ENCODE results near the gene UTRN.

Gene UTRN

GRCh38 chr6:144314003-144314485 lies 28.9 kb downstream of the UTRN start:
- peak; percentile 64 for DNase-seq

- DNase-seq = no peak
Observed at GRCh38 chr6:144314562-144314961, 29.4 kb downstream of the UTRN start.

DNA sequence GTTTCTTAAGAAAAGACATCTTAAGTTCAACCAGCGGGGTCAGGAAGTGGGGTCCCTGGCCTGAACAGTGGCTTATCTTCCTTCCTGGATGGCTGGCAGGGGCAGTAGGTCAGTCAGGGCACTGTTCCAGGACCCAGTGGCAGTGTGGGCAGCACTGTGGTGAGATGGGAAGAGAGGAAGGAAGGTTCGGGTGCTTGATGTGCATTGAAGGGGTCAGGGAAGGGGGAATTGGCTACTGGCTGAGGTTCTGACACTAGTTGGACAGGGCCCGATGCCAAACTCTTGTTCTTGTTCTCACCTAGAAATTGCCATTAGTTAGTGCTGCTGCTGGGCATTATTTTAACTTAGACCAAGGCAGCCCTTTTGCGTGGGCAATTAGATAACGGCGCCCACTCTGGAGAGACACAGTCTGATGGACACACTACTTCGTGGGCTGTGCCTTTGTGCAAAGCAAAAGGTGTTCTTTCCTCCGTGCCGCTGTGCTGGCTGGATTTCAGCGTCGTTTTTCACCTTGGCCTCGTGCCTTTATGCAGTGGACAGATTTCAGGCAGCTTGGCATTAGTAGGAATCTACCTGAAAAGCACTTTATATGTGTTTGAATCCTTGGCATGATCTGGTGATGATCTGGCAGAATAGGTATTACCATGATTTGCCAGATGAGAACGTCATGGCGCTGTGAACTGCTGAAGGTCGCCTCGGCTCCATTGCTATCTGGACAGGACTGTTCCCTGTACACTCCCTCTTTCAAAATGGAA lies 30.3 kb downstream of the UTRN start:
- no peak for DNase-seq

DNA sequence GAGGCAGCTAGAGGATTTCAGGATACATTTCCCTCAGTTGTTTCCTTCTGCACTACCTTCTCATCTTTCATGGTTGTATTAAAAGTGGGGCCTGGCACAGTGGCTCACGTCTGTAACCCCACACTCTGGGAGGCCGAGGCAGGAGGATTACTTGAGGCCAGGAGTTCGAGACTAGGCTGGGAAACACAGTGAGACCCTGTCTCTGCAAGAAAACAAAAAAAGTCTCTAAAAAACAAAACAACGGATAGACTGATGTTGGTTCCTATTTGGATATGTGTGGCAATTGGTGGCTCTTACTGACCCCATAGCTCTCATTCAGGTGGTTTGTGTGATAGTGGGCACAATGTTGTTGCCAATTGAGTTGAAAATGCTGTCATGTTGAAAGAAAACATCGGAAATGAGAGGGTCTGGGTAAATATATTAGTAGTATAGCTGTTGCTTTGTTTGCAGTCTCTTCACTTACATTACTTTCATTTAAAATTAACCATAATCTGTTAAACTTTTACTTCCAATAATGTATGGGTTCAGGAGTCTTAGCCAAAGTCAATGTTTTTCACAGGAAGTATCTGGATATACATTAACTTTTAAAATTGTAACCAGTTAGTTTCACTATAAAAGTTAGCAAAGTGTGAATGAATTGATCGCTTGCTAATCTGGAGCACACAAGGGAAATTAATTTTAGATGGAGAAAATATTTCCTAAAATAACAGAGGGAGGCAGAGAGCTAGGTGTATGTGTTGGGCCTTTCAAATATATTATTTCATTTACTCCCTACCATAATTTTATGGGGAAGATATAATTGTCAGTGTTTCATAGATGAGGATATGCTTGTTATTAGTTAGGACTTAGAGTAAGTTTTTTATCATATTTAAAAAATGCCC lies 31.1 kb downstream of the UTRN start:
- DNase-seq = no peak

- DNase-seq = no peak
Observed at GRCh38 chr6:144316862-144317195, 31.7 kb downstream of the UTRN start.

- peak; percentile 33 for DNase-seq
Observed at GRCh38 chr6:144317736-144318135, 32.6 kb downstream of the UTRN start.

- no peak for DNase-seq
Observed at GRCh38 chr6:144319211-144319610, 34.1 kb downstream of the UTRN start.

DNA sequence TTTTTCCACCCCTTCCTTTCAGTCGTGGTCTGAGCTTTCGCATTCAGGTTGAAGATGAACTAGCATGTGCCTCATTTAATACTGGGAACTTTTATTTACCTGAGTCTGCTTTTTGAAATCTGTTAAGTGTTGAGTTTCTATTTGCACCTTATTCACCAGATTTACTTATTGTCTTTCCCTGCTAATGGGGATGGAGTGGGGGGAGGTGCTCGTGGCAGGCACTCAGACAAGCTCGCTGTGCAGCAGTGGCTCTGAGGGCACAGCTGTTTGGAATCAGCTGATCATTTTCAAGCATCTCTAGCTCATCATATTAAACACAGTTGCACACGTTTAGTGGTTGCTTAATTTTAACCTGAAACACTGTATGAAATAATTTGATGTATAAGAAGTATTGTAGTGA lies 35.6 kb downstream of the UTRN start:
- DNase-seq = no peak

DNA sequence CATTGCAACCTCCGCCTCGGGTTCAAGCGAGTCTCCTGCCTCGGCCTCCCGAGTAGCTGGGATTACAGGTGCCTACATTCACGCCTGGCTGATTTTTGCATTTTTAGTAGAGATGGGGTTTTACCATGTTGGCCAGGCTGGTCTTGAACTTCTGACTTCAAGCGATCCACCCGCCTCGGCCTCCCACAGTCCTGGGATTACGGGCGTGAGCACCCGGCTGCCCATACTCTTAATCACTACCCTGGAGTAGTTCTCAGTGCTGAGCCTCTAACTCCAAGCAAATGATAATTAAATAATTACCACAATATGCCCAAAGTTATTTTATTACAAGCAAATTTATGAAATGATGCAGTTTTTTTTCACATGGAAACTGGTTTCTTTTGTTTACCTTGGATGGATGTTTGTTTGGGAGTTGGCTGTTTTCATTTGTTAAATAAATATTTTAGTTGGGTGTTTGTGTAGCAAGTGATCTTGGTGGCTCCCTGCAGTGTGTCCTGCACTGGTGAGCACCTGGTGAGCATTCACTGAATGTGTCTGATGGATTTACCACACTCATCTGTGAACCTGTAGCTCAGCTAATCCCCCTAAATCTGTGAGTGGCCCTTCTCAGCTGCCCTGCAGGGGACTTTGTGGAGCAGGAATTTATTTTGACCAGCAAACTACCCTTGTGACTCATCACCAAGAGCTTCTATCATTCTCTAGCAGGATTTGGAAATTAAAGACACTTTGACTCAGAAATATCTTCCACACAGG lies 36.9 kb downstream of the UTRN start:
- DNase-seq = peak; percentile 71

GRCh38 chr6:144325232-144325631 lies 40.1 kb downstream of the UTRN start:
- no peak for DNase-seq

DNA sequence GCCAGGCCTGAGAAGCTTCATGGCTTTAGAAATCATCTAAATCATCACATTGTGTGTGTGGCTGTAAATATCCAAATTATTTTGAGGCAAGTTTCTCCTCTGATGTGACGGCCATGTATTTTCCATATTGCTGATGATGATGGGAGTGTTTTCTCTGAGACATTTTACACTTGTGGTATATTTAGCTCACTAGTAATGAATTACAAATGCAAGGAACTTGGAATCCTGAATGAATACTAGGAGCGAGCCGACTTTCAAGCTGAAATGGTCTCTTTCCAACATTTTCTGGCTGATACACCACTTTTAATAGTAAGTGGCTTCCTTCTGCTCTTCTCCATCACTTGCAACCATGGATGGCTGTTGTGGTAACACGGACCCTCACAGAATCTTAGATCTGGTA lies 41.3 kb downstream of the UTRN start:
- no peak for DNase-seq

DNA sequence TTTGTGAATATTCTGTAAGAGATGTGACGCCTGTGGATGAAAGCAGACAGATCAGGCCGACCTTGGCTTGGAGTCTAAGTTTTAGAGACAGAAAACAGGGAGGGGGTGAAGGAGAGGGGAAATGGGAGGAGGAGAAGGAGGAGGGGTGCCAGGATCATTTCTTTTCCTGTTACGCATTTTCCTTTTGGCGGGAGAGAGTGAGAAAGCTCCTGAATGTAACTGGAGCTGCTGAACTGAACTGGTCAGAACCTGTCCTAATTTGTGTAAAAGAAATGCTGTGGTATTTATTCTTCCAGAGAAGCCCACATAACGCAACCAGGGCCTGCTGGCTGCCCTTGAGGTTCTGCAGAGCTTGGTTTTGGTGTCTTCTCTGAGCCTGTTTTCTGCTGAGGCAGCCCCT lies 41.9 kb downstream of the UTRN start:
- DNase-seq = no peak

DNA sequence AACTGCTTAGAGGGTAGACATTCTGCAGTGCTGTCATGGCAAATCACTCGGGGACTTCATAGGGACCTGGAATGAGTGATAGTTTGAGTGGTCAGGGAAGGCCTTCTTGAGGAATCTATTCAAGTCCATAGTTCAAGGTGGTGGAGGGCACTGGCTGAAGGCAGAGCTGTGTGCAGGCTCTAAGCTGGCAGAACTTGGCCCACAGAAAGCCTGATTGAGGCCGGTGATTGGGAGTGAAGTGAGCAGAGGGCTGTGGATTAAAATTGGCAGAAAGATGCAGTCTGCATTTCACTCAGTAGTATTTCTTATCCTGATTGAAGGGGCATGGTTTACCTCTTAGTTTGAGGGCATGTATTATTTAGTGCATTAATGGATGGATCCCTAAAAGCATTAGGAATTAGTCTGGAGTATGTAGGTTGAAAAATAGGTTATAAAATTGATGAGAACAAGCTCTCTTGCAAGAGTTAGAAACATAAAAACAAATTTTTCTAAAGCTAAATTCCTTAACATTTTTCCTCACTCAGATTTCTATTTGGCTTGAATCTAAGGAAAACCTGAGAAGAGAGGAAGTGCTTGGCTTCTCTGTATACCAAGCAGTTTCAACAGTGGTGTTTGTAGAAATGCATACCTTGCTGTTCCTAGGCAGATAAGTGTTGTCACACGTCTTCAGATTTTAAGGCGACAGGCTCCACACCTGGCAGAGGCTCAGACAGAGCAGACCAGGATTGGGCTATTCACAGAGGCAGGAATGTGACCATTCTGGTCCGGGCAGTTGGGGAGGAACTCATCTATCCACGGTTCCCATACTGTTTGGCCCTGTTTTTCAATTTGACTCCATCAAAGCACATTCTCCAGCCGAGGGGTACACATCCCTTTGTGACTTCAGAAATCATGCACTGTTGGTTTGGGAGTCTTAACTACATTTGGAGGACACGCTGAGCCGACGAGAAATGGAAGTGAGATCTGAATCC lies 45.2 kb downstream of the UTRN start:
- DNase-seq = no peak

DNA sequence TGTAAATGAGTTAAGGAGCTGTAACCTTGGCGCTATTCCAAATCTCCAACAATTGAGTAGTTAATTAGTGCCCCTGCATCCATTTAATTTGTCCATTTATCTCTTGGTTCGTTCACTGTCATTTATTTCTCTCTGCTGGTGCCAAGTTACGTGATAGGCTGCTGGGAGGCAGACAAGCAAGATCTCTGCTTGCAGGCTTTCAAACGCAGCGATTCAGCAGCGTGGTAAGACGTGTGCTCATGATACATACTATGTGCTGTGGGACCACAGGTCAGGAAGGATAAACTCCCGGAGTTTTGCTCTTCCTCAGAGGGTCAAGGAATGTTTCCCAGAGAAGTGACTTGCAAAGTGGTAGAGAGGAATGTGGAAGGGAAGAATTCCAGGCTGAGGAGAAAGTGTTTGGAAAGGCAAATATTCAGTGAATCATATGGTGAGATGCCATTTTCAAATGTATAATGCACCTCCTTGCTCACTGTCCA lies 46.4 kb downstream of the UTRN start:
- peak; percentile 92 for DNase-seq

DNA sequence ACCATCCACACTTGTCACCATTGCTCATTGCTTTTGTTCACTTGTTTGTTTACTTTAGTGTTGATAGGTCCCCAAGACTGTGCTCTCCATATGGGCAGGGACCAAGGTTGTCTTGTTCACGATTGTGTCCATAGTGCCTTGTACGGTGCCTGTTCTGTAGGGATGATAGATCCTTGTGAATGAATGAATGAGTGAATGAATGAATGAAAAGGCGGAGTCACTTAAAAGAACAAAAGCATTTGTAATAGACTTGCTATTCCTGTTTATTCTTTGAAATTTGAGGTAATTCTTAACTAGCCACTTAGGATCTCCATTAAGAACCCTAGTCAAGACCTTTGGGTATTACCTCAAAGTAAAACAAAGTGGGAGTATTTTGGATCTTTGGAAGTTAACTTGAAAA lies 47.0 kb downstream of the UTRN start:
- no peak for DNase-seq

GRCh38 chr6:144334150-144334708 lies 49.1 kb downstream of the UTRN start:
- no peak for DNase-seq

Measured in fibroblast of skin of scalp (primary cell).